Transverse colon (tissue), 4 donors: Measurements from ENCODE around the gene ANKAR.

Source experiments
- CTCF ChIP-seq, 5 experiments: fragments of 200-600 bp in 3 of 5; fragments of 450-650 bp in 2 of 5; sonication (generic) in 3 of 5; IDR thresholded peaks; 1 replicate in 2 of 5; 2 replicates in 3 of 5; pipeline ENCODE4 v1.5.1; 2016 to 2017; ENCODE audit warnings: antibody characterized with exemption in 5 of 5, inconsistent platforms in 3 of 5, mild to moderate bottlenecking in 2 of 5, moderate library complexity in 1 of 5
- POLR2A ChIP-seq: fragments of 450-650 bp; IDR thresholded peaks from one replicate; pipeline ENCODE4 v1.6.1; 2016; ENCODE audit warnings: antibody characterized with exemption, mild to moderate bottlenecking, moderate library complexity
- POLR2AphosphoS5 ChIP-seq, 3 donors: sonication (generic); formaldehyde crosslinking; IDR thresholded peaks; one replicate each; pipeline ENCODE4 v1.6.1; 2016; ENCODE audit warnings: antibody characterized with exemption in 3 of 3

- TF ChIP-seq CTCF (IDR thresholded peaks at IDR 0.05) = no peak
- TF ChIP-seq POLR2AphosphoS5 (IDR thresholded peaks at IDR 0.05) = no peak
- TF ChIP-seq POLR2A = no peak
These were observed 25.5 kb upstream of the ANKAR start for GRCh38 chr2:189648846-189649509.
